ENCODE measurements around the gene FAM210B. TPM values are rescaled to one million over a fixed set of nuclear protein-coding genes. Genes with fewer than 3 reads are reported as not detected.

FAM210B gene
- total and polyA plus RNA-seq, 9 donors: 36.9 to 44.9 (median 39.0) TPM

DNA sequence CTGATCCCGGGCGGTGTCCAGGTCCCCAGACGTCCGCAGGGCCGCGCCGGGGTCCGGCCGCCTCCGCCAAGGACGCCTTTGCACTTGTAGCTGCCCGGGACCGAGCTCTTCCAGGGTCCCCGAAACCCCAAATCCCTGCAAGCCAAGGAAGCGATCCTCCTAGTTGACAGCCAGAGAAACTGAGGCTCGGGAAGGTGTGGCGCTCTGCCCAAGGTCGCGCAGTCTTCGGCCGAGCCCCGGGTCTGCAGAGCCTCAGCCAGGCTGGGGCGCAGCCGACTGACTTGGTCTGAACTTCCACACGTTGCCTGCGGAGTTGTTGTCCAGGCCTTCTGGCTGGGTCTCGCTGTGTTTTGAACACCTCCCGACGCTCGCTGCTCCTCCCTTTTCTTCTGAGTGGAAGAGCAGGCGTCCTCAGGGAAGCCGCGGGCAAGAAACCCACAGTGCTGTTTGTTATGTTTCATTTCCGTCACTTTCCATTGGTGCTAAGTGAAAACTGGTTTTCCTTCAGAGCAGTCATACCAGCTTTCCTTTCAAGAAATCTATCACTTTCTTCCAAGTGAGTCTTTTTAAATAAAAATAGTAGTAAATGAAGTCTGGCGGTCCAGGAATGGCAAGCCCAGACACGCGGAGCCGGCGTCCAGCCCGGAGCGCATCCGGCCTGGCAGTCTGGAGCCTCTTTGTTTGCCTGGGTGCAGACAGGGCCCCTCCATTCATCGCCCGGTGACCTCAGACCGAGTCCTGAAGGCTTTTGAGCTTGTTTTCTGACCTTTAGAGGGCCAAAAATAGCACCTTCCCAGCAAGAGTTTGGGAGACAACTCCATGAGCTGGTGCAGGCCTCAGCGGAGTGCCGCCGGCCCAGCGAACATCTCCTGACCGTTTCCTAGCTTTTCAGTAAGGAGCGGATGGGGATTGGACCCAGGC, 698 bp downstream of the FAM210B start:
- Histone ChIP-seq H3K4me1 (ENCODE audit: control insufficient read depth, insufficient read depth, low read length) (peaks cover 19% of the 10 kb centered on the region), H3K4me3 (ENCODE audit: low read length) (peak overlapping the region; percentile 62), H3K27me3 (ENCODE audit: control insufficient read depth, insufficient read depth, low read length) (no peaks in the 10 kb centered on the region), H3K36me3 (ENCODE audit: control insufficient read depth, insufficient read depth, low read length) (peaks cover 14% of the 10 kb centered on the region), H3K9me3 (replicated peaks; ENCODE audit: control insufficient read depth, low read depth, low read length) (no peaks in the 10 kb centered on the region), H3K27ac (ENCODE audit: low read length) (peak overlapping the region; percentile 8)
- 6% methylated on average over 46 of the region's 51 CpGs for WGBS (ENCODE audit: insufficient coverage)
- peak; percentile 89 for DNase-seq

GRCh38 chr20:56360133-56360907, 1.5 kb downstream of the FAM210B start:
- H3K4me1 ChIP-seq (ENCODE audit: control insufficient read depth, insufficient read depth, low read length): peaks cover 19% of the 10 kb centered on the region
- WGBS (ENCODE audit: insufficient coverage): 48% methylated on average over 12 of the region's 14 CpGs

DNA sequence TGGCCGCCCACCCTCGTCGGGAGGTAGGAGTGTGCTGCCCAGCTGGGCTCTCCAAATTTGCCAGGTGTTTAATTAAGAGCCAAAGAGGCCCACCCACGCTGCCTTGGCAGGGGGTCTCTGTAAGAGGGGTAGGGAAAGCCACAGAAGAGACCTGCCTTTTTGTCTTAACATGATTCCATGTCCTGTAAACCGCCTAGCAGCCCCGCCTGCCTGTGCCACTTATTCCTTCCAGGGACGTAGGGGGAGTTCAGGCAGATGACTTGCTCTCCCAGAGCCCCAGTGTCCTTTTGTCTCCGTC, 2.1 kb downstream of the FAM210B start:
- no peak overlapping the region for H3K27ac ChIP-seq (ENCODE audit: low read length)
- 80% methylated on average over 4 of the region's 8 CpGs for WGBS (ENCODE audit: insufficient coverage)

More at GRCh38 chr20:56360133-56360907, 1.5 kb downstream of the FAM210B start:
- no peak for DNase-seq
- Histone ChIP-seq H3K27ac (ENCODE audit: low read length) (peak overlapping the region; percentile 8), H3K36me3 (ENCODE audit: control insufficient read depth, insufficient read depth, low read length) (peaks cover 16% of the 10 kb centered on the region), H3K4me3 (ENCODE audit: low read length) (peak overlapping the region; percentile 62), H3K27me3 (ENCODE audit: control insufficient read depth, insufficient read depth, low read length) (no peaks in the 10 kb centered on the region), H3K9me3 (replicated peaks; ENCODE audit: control insufficient read depth, low read depth, low read length) (no peaks in the 10 kb centered on the region)

DNA sequence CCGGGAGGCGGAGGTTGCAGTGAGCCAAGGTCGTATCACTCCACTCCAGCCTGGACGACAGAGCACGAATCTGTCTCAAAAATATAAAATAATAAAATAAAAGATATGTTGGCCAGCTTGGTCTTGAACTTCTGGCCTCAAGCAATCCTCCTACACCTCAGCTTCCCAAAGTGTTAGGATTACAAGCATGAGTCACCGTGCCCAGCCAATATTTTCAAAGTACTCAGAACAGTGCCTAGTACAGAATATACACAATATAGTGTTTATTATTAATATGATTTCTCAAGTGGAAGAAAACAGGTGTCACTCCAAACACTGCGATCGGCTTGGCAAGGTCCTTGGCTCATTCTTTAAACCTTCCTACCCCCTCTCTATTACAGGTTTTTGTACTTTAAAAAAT, 3.1 kb downstream of the FAM210B start:
- H3K4me1 ChIP-seq (ENCODE audit: control insufficient read depth, insufficient read depth, low read length): peaks cover 19% of the 10 kb centered on the region
- H3K9me3 ChIP-seq (replicated peaks; ENCODE audit: control insufficient read depth, low read depth, low read length): no peaks in the 10 kb centered on the region
- no peak for DNase-seq
- no CpG with 5 or more reads among the region's 8 CpGs for WGBS (ENCODE audit: insufficient coverage)
- no peak overlapping the region for H3K27ac ChIP-seq (ENCODE audit: low read length)
- H3K36me3 ChIP-seq (ENCODE audit: control insufficient read depth, insufficient read depth, low read length): peaks cover 25% of the 10 kb centered on the region
- no peaks in the 10 kb centered on the region for H3K27me3 ChIP-seq (ENCODE audit: control insufficient read depth, insufficient read depth, low read length)
- no peak overlapping the region for H3K4me3 ChIP-seq (ENCODE audit: low read length)

More for the DNA sequence above, 2.1 kb downstream of the FAM210B start:
- no peaks in the 10 kb centered on the region for H3K27me3 ChIP-seq (ENCODE audit: control insufficient read depth, insufficient read depth, low read length)
- peaks cover 19% of the 10 kb centered on the region for H3K4me1 ChIP-seq (ENCODE audit: control insufficient read depth, insufficient read depth, low read length)
- no peak overlapping the region for H3K4me3 ChIP-seq (ENCODE audit: low read length)
- no peaks in the 10 kb centered on the region for H3K9me3 ChIP-seq (replicated peaks; ENCODE audit: control insufficient read depth, low read depth, low read length)
- no peak for DNase-seq
- peaks cover 20% of the 10 kb centered on the region for H3K36me3 ChIP-seq (ENCODE audit: control insufficient read depth, insufficient read depth, low read length)

DNA sequence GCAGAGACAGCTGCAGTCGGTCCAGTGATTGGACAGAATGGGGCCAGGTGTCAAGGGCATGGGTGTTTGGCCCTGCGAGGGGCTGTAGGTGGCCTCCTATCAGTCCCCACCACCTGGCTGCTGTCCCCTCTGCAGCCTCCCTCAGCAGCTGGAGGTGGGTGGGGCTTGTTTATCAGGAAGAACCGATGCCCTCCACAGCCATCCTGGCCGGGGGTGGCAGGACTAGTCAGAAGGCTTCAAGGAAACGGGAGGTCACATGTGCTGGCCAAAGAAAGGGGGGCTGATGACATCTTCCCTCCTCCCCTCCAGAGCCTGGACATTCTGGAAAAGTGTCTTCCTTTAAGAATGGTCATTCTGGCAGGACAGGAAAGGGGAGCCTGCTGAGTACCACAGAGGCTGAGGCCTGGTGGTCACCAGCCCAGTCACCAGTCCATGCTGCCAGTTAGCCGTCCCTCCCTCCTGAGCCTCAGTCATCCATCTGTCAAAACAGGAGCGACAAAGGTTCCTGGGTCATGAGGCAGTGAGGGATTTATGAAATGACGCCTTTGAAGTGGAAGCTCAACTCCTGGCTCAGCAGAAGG, 4.1 kb downstream of the FAM210B start:
- WGBS (ENCODE audit: insufficient coverage): no CpG with 5 or more reads among the region's 8 CpGs
- H3K4me1 ChIP-seq (ENCODE audit: control insufficient read depth, insufficient read depth, low read length): peaks cover 19% of the 10 kb centered on the region
- no peak for DNase-seq
- peaks cover 25% of the 10 kb centered on the region for H3K36me3 ChIP-seq (ENCODE audit: control insufficient read depth, insufficient read depth, low read length)
- no peak overlapping the region for H3K4me3 ChIP-seq (ENCODE audit: low read length)
- no peaks in the 10 kb centered on the region for H3K9me3 ChIP-seq (replicated peaks; ENCODE audit: control insufficient read depth, low read depth, low read length)
- no peak overlapping the region for H3K27ac ChIP-seq (ENCODE audit: low read length)
- no peaks in the 10 kb centered on the region for H3K27me3 ChIP-seq (ENCODE audit: control insufficient read depth, insufficient read depth, low read length)

DNA sequence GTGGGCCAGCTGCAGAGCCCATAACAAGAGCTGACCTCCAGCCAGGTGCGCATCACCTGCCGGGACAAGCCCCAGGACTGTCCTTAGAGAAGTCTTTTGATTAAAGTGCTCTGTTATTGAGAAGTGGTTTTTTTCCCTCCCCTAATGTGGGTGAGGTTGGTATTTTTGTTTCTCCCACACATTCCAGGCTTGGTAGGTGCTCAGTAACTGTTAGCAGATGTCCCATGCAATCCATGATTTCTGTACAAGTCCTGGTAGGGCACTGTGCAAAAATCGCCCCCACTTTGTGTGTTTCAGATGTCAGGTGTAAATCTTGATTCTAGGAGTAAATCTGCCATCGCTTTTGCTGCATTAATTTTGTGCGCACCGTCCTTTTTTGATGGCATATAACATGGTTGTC, 4.7 kb downstream of the FAM210B start:
- WGBS (ENCODE audit: insufficient coverage): 81% methylated on average over 4 of the region's 6 CpGs
- Histone ChIP-seq H3K27me3 (ENCODE audit: control insufficient read depth, insufficient read depth, low read length) (no peaks in the 10 kb centered on the region), H3K4me3 (ENCODE audit: low read length) (no peak overlapping the region), H3K4me1 (ENCODE audit: control insufficient read depth, insufficient read depth, low read length) (peaks cover 19% of the 10 kb centered on the region), H3K9me3 (replicated peaks; ENCODE audit: control insufficient read depth, low read depth, low read length) (no peaks in the 10 kb centered on the region), H3K27ac (ENCODE audit: low read length) (no peak overlapping the region), H3K36me3 (ENCODE audit: control insufficient read depth, insufficient read depth, low read length) (peaks cover 29% of the 10 kb centered on the region)
- DNase-seq: no peak

GRCh38 chr20:56368351-56369134, 9.8 kb downstream of the FAM210B start:
- Histone ChIP-seq H3K9me3 (replicated peaks; ENCODE audit: control insufficient read depth, low read depth, low read length) (no peaks in the 10 kb centered on the region), H3K4me3 (ENCODE audit: low read length) (no peak overlapping the region), H3K27me3 (ENCODE audit: control insufficient read depth, insufficient read depth, low read length) (no peaks in the 10 kb centered on the region), H3K27ac (ENCODE audit: low read length) (peak overlapping the region; percentile 20), H3K4me1 (ENCODE audit: control insufficient read depth, insufficient read depth, low read length) (peaks cover 2% of the 10 kb centered on the region), H3K36me3 (ENCODE audit: control insufficient read depth, insufficient read depth, low read length) (peaks cover 47% of the 10 kb centered on the region)
- 56% methylated on average over 2 of the region's 6 CpGs for WGBS (ENCODE audit: insufficient coverage)
- DNase-seq: no peak

- no peak overlapping the region for H3K4me3 ChIP-seq (ENCODE audit: low read length)
- no CpG with 5 or more reads among the region's 4 CpGs for WGBS (ENCODE audit: insufficient coverage)
Measured at GRCh38 chr20:56369179-56369578, 10.4 kb downstream of the FAM210B start.

GRCh38 chr20:56371977-56372376, 13.2 kb downstream of the FAM210B start:
- Histone ChIP-seq H3K4me3 (ENCODE audit: low read length) (no peak overlapping the region), H3K4me1 (ENCODE audit: control insufficient read depth, insufficient read depth, low read length) (peaks cover 2% of the 10 kb centered on the region), H3K27ac (ENCODE audit: low read length) (no peak overlapping the region), H3K9me3 (replicated peaks; ENCODE audit: control insufficient read depth, low read depth, low read length) (no peaks in the 10 kb centered on the region), H3K36me3 (ENCODE audit: control insufficient read depth, insufficient read depth, low read length) (peaks cover 35% of the 10 kb centered on the region), H3K27me3 (ENCODE audit: control insufficient read depth, insufficient read depth, low read length) (no peaks in the 10 kb centered on the region)
- 92% methylated on average over 6 of the region's 11 CpGs for WGBS (ENCODE audit: insufficient coverage)
- no peak for DNase-seq

More at GRCh38 chr20:56369179-56369578, 10.4 kb downstream of the FAM210B start:
- Histone ChIP-seq H3K4me1 (ENCODE audit: control insufficient read depth, insufficient read depth, low read length) (peaks cover 2% of the 10 kb centered on the region), H3K27ac (ENCODE audit: low read length) (no peak overlapping the region), H3K27me3 (ENCODE audit: control insufficient read depth, insufficient read depth, low read length) (no peaks in the 10 kb centered on the region), H3K36me3 (ENCODE audit: control insufficient read depth, insufficient read depth, low read length) (peaks cover 50% of the 10 kb centered on the region), H3K9me3 (replicated peaks; ENCODE audit: control insufficient read depth, low read depth, low read length) (no peaks in the 10 kb centered on the region)
- no peak for DNase-seq

All from muscle of leg (tissue), 11 donors.